H9 (cell line): ENCODE measurements around the gene CP. TPM values are rescaled to one million over a fixed set of nuclear protein-coding genes. Genes with fewer than 3 reads are reported as not detected.

Experiments used
- DNase-seq: peaks from one replicate; pipeline ENCODE4 v3.0.0-alpha.2; 2017
- H2AFZ ChIP-seq: one replicate; pipeline ENCODE4 v1.6.1; 2013; ENCODE audit warnings: mild to moderate bottlenecking, low read length, control low read depth, moderate library complexity
- H2AK5ac ChIP-seq: 2 replicates; pipeline ENCODE4 v1.6.1; 2013; ENCODE audit warnings: low read length, control low read depth, mixed read lengths; ENCODE audit not compliant: insufficient read length
- H2BK120ac ChIP-seq: one replicate; pipeline ENCODE4 v1.6.1; 2013; ENCODE audit warnings: low read depth, mild to moderate bottlenecking, low read length, control low read depth, inconsistent platforms; ENCODE audit not compliant: poor library complexity, severe bottlenecking
- H2BK12ac ChIP-seq: 2 replicates; pipeline ENCODE4 v1.6.1; 2013; ENCODE audit warnings: low read length, control low read depth, mixed read lengths, low read depth; ENCODE audit not compliant: insufficient read length
- H2BK15ac ChIP-seq: 2 replicates; pipeline ENCODE4 v1.6.1; 2013; ENCODE audit warnings: low read depth, low read length, control low read depth
- H2BK20ac ChIP-seq: one replicate; pipeline ENCODE4 v1.6.1; 2013; ENCODE audit warnings: low read depth, mild to moderate bottlenecking, low read length, control low read depth, inconsistent platforms; ENCODE audit not compliant: poor library complexity, severe bottlenecking
- H2BK5ac ChIP-seq: 2 replicates; pipeline ENCODE4 v1.6.1; 2013; ENCODE audit warnings: low read length, control low read depth, mixed read lengths; ENCODE audit not compliant: insufficient read length
- H3K14ac ChIP-seq: 2 replicates; pipeline ENCODE4 v1.6.1; 2013; ENCODE audit warnings: low read length, control low read depth; ENCODE audit not compliant: insufficient read depth
- H3K18ac ChIP-seq: 2 replicates; pipeline ENCODE4 v1.6.1; 2013; ENCODE audit warnings: low read depth, mild to moderate bottlenecking, mixed read lengths, low read length, control low read depth; ENCODE audit not compliant: insufficient read length
- H3K23ac ChIP-seq: 2 replicates; pipeline ENCODE4 v1.6.1; 2013; ENCODE audit warnings: low read length, control low read depth, mixed read lengths, low read depth; ENCODE audit not compliant: insufficient read length
- H3K23me2 ChIP-seq: 2 replicates; pipeline ENCODE4 v1.6.1; 2013; ENCODE audit warnings: low read depth, mild to moderate bottlenecking, mixed read lengths, low read length, control low read depth; ENCODE audit not compliant: insufficient read length, poor library complexity, severe bottlenecking
- H3K27ac ChIP-seq: 2 replicates; pipeline ENCODE4 v1.5.1; 2013; ENCODE audit warnings: low read length, control low read depth, mixed read lengths, low read depth; ENCODE audit not compliant: insufficient read length
- H3K27me3 ChIP-seq: 2 replicates; pipeline ENCODE4 v1.6.1; 2013; ENCODE audit warnings: low read length, control low read depth, inconsistent platforms; ENCODE audit not compliant: insufficient read depth
- H3K4ac ChIP-seq: 2 replicates; pipeline ENCODE4 v1.6.1; 2013; ENCODE audit warnings: low read depth, mild to moderate bottlenecking, control low read depth, inconsistent platforms, low read length, moderate library complexity
- H3K4me1 ChIP-seq: 2 replicates; pipeline ENCODE4 v1.6.1; 2013; ENCODE audit warnings: low read length, control low read depth, inconsistent platforms; ENCODE audit not compliant: insufficient read depth
- H3K4me2 ChIP-seq: 2 replicates; pipeline ENCODE4 v1.6.1; 2013; ENCODE audit warnings: low read length, control low read depth, mixed read lengths; ENCODE audit not compliant: insufficient read length, insufficient read depth
- H3K56ac ChIP-seq: 2 replicates; pipeline ENCODE4 v1.6.1; 2013; ENCODE audit warnings: low read depth, mild to moderate bottlenecking, mixed read lengths, low read length, control low read depth; ENCODE audit not compliant: insufficient read length
- H3K79me1 ChIP-seq: 2 replicates; pipeline ENCODE4 v1.6.1; 2013; ENCODE audit warnings: low read depth, mild to moderate bottlenecking, moderate library complexity, low read length, control low read depth, inconsistent platforms; ENCODE audit not compliant: insufficient read depth, poor library complexity, severe bottlenecking
- H3K79me2 ChIP-seq: 2 replicates; pipeline ENCODE4 v1.6.1; 2013; ENCODE audit warnings: low read length, control low read depth, inconsistent platforms; ENCODE audit not compliant: insufficient read depth
- H3K9ac ChIP-seq: 2 replicates; pipeline ENCODE4 v1.6.1; 2013; ENCODE audit warnings: low read length, control low read depth, mixed read lengths; ENCODE audit not compliant: insufficient read length; ENCODE audit errors: extremely low read depth
- H3K9me3 ChIP-seq: one replicate; pipeline ENCODE4 v1.6.1; 2013; ENCODE audit warnings: low read depth, low read length, inconsistent platforms; ENCODE audit not compliant: control insufficient read depth
- H3T11ph ChIP-seq: one replicate; pipeline ENCODE4 v1.6.1; 2013; ENCODE audit warnings: mild to moderate bottlenecking, low read length, control low read depth, inconsistent platforms
- H4K20me1 ChIP-seq: one replicate; pipeline ENCODE4 v1.6.1; 2013; ENCODE audit not compliant: control insufficient read depth, insufficient read length, insufficient read depth
- H4K5ac ChIP-seq: 2 replicates; pipeline ENCODE4 v1.6.1; 2013; ENCODE audit warnings: low read depth, mild to moderate bottlenecking, mixed read lengths, low read length, control low read depth; ENCODE audit not compliant: insufficient read length
- H4K8ac ChIP-seq: replicated peaks from 2 replicates; pipeline ENCODE4 v1.6.1; 2013; ENCODE audit warnings: low read length, control low read depth, mixed read lengths, low read depth; ENCODE audit not compliant: insufficient read length
- H4K91ac ChIP-seq: 2 replicates; pipeline ENCODE4 v1.6.1; 2013; ENCODE audit warnings: low read depth, mild to moderate bottlenecking, moderate library complexity, mixed read lengths, low read length, control low read depth; ENCODE audit not compliant: insufficient read length
- H3K27ac Mint-ChIP-seq, 3 experiments: 2 replicates in 2 of 3; 3 replicates in 1 of 3; pipeline ENCODE4 v1.8.0; 2020 to 2021; ENCODE audit warnings: mixed read lengths in 3 of 3, mild to moderate bottlenecking in 1 of 3, moderate library complexity in 1 of 3
- H3K27me3 Mint-ChIP-seq: 2 replicates; pipeline ENCODE4 v1.8.0; 2021; ENCODE audit warnings: low read depth, mild to moderate bottlenecking, moderate library complexity, mixed read lengths
- H3K36me3 Mint-ChIP-seq, 3 experiments: 2 replicates in 2 of 3; 3 replicates in 1 of 3; pipeline ENCODE4 v1.8.0; 2020 to 2021; ENCODE audit warnings: low read depth in 3 of 3, mixed read lengths in 3 of 3; ENCODE audit not compliant: insufficient read depth in 1 of 3
- H3K4me1 Mint-ChIP-seq, 2 experiments: 2 replicates each; pipeline ENCODE4 v1.8.0; 2020; ENCODE audit warnings: mixed read lengths in 2 of 2
- H3K4me3 Mint-ChIP-seq, 2 experiments: 2 replicates in 1 of 2; 3 replicates in 1 of 2; pipeline ENCODE4 v1.8.0; 2020 to 2021; ENCODE audit warnings: mild to moderate bottlenecking in 2 of 2, mixed read lengths in 2 of 2, moderate library complexity in 1 of 2
- H3K9me3 Mint-ChIP-seq, 2 experiments: 2 replicates in 1 of 2; 3 replicates in 1 of 2; pipeline ENCODE4 v1.8.0; 2020; ENCODE audit warnings: mild to moderate bottlenecking in 2 of 2, mixed read lengths in 2 of 2, moderate library complexity in 1 of 2
- WGBS: extraction: QIAGEN DNeasy Blood & Tissue Kit; methylation state at CpG from one replicate; pipeline ENCODE4 v1.1.7; 2013; ENCODE audit warnings: missing lambda C conversion rate, low lambda C conversion rate, mixed read lengths; ENCODE audit not compliant: insufficient read length; ENCODE audit errors: extremely low coverage; 5-methylcytosine and 5-hydroxymethylcytosine counted together
- total RNA-seq: library from RNA; stranded (reverse); gene quantifications from 2 replicates; pipeline ENCODE4 v1.2.1, GENCODE V29; 2021
- TF ChIP-seq, protein P1 (sequence below): fragments of 200-600 bp; sonication (generic); conservative IDR thresholded peaks from 3 replicates; pipeline ENCODE4 v1.8.0; 2021; ENCODE audit warnings: antibody characterized with exemption, mild to moderate bottlenecking

CP gene
- total RNA-seq, 1 experiment from 2014 or later = 1.1 TPM

DNA sequence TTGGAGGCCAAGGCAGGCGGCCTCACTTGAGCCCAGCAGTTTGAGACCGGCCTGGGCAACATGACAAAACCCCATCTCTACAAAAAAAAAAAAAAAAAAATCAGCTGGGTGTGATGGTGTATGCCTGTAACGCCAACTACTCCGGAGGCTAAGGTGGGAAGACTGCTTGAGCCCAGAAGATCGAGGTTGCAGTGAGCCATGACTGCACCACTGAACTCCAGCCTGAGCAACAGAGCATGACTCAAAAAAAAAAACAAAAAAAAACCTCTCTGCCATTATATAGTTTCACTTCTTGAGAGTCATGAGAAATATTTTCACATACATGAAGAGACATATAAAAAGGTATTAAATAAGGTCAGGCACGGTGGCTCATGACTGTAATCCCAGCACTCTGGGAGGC lies 45.9 kb upstream of the CP start:
- Histone ChIP-seq H3K23me2 (no peaks in the 10 kb centered on the region), H3K79me2 (no peaks in the 10 kb centered on the region), H2BK5ac (no peak overlapping the region), H3K4ac (no peak overlapping the region), H3K27me3 (no peaks in the 10 kb centered on the region), H4K91ac (no peak overlapping the region), H3K9ac (no peak overlapping the region), H2BK120ac (no peak overlapping the region), H3K14ac (no peak overlapping the region), H4K20me1 (no peaks in the 10 kb centered on the region), H2BK12ac (no peak overlapping the region), H3K18ac (no peak overlapping the region), H4K8ac (no peak overlapping the region), H3K27ac (no peak overlapping the region), H2AK5ac (no peak overlapping the region), H3K9me3 (no peaks in the 10 kb centered on the region), H2BK15ac (no peak overlapping the region), H3K23ac (no peak overlapping the region), H2BK20ac (no peak overlapping the region), H3K79me1 (no peaks in the 10 kb centered on the region), H2AFZ (no peak overlapping the region), H3K56ac (no peak overlapping the region), H3T11ph (no peak overlapping the region), H3K4me2 (no peak overlapping the region), H3K4me1 (peaks cover 5% of the 10 kb centered on the region; the same call in 1 of the 2 replicates), H4K5ac (no peak overlapping the region)
- DNase-seq = no peak
- no peaks in the 10 kb centered on the region; a peak in 2 of 7 replicates for H3K36me3 Mint-ChIP-seq
- no peak overlapping the region for H3K4me3 Mint-ChIP-seq
- H3K27me3 Mint-ChIP-seq = no peaks in the 10 kb centered on the region
- H3K4me1 Mint-ChIP-seq = peaks cover 16 to 17% of the 10 kb centered on the region in 2 experiments
- WGBS = no CpG with 5 or more reads among the region's 6 CpGs
- no peak overlapping the region for H3K27ac Mint-ChIP-seq
- no peaks in the 10 kb centered on the region for H3K9me3 Mint-ChIP-seq
- TF ChIP-seq, protein P1, sequence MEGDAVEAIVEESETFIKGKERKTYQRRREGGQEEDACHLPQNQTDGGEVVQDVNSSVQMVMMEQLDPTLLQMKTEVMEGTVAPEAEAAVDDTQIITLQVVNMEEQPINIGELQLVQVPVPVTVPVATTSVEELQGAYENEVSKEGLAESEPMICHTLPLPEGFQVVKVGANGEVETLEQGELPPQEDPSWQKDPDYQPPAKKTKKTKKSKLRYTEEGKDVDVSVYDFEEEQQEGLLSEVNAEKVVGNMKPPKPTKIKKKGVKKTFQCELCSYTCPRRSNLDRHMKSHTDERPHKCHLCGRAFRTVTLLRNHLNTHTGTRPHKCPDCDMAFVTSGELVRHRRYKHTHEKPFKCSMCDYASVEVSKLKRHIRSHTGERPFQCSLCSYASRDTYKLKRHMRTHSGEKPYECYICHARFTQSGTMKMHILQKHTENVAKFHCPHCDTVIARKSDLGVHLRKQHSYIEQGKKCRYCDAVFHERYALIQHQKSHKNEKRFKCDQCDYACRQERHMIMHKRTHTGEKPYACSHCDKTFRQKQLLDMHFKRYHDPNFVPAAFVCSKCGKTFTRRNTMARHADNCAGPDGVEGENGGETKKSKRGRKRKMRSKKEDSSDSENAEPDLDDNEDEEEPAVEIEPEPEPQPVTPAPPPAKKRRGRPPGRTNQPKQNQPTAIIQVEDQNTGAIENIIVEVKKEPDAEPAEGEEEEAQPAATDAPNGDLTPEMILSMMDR = no peak
